Upper lobe of left lung (tissue), 4 donors: ENCODE results near the gene ATP6V1B1.

Experiments
- CTCF ChIP-seq, 6 experiments: fragments of 450-650 bp in 4 of 6; fragments of 200-600 bp in 2 of 6; sonication (generic) in 2 of 6; IDR thresholded peaks; one replicate each; pipeline ENCODE4 v1.5.1; 2016 to 2019; ENCODE audit warnings: antibody characterized with exemption in 6 of 6
- POLR2A ChIP-seq, 4 donors: fragments of 450-650 bp; IDR thresholded peaks; one replicate each; pipeline ENCODE4 v1.5.1; 2016 to 2017; ENCODE audit warnings: antibody characterized with exemption in 4 of 4, mild to moderate bottlenecking in 2 of 4
- POLR2AphosphoS5 ChIP-seq, 2 donors: sonication (generic); formaldehyde crosslinking; IDR thresholded peaks; one replicate each; pipeline ENCODE4 v1.5.1; 2017; ENCODE audit warnings: antibody characterized with exemption in 2 of 2

GRCh38 chr2:70943205-70943871 lies 7.6 kb downstream of the ATP6V1B1 start:
- TF ChIP-seq CTCF (IDR thresholded peaks at IDR 0.05) (no peak), POLR2A (IDR thresholded peaks at IDR 0.05) (no peak), POLR2AphosphoS5 (IDR thresholded peaks at IDR 0.05) (no peak)
